ENCODE data around the gene REV3L. TPM values are rescaled to one million over a fixed set of nuclear protein-coding genes. Genes with fewer than 3 reads are reported as not detected.
"Not testable (repeated sequence)": the region's sequence is repeated elsewhere in the genome, so short reads cannot be mapped to it uniquely, and the experiment has no call there.

Gene REV3L
- polyA plus RNA-seq, 1 donor from 2014 or later = 16.5 TPM

DNA sequence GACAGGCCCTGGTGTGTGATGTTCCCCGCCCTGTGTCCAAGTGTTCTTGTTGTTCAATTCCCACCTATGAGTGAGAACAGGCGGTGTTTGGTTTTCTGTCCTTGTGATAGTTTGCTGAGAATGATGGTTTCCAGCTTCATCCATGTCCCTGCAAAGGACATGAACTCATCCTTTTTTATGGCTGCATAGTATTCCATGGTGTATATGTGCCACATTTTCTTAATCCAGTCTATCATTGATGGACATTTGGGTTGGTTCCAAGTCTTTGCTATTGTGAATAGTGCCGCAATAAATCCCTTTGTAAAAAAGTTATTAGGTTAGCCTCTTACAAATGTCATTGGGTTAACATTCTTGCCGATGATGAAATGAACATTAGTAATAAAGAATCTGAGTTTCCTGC is 175.1 kb downstream of the REV3L start:
- not testable (repeated sequence) for H3K4me3 Mint-ChIP-seq, H3K27ac Mint-ChIP-seq, H3K9me3 Mint-ChIP-seq, H3K27me3 Mint-ChIP-seq, H3K4me1 Mint-ChIP-seq
- H3K36me3 Mint-ChIP-seq = peaks cover 18% of the 10 kb centered on the region

DNA sequence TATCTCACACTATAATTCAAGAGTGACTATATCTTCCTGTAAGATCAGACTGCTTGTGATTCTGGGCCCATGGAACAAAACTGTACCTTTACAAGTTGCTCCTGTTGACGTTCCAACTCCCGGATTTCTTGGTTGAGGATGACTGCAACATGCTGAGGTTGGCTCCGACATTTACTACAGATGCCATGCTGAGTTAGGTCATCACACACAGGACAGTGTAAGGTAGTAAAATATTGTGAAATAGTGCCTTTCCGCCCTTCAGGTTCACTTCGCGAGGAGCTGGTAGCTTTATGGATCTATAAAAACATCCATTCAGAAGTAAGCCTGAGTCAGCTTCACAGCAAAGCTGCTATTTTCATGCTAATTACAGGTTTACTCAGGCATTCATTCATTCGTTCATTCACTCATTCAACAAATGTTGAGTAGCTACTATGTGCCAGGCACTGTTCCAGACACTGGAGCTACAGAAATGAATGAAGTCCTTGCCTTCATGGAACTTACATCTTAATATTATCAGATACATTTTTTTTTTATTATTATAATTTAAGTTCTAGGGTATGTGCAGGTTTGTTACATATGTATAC is 175.7 kb downstream of the REV3L start:
- peaks cover 15% of the 10 kb centered on the region for H3K36me3 Mint-ChIP-seq
- no peak overlapping the region for H3K4me3 Mint-ChIP-seq
- peaks cover 5 to 7% (median 5%) of the 10 kb centered on the region in 3 donors for H3K4me1 Mint-ChIP-seq
- H3K27ac Mint-ChIP-seq = no peak overlapping the region
- H3K9me3 Mint-ChIP-seq = peaks cover 0 to 4% (median 2%) of the 10 kb centered on the region in 3 donors
- H3K27me3 Mint-ChIP-seq = no peaks in the 10 kb centered on the region

DNA sequence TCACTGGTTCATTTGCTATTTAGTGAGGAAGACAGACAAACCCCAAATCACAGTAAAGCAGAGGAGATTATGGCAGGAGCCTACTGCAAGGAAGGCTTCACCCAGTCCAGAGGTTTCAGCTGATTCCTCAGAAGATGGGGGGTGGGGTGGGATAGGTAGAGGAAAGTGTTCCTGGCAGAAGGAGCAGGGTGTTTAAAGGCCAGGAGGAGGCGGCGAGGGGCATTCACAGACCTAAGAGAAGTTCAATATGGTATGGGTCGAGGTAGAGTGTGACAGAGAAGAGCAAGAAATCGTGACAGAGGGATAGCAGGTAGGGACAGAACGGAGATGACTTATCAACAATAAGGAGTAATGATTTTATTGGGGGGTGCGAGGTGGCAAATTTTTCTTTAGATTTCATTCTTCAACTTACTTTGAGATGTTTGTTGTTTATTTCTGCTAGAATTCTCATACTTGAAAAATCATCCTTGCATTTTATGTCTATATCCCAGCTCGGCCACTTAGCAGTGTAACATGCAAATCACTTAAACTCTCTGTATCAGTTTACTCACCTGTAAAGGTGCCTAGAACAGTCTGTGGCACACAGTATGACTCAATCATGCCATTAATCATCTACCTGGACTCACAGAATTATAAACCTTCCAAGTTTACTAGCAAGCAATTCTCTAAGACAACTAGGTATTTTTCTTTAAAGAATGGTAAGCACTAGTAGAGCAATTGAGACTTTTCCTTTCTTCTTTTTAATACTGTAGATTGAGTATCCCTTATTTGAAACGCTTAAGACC is 176.7 kb downstream of the REV3L start:
- Mint-ChIP-seq H3K36me3 (peaks cover 15% of the 10 kb centered on the region), H3K9me3 (peaks cover 0 to 5% (median 2%) of the 10 kb centered on the region in 3 donors), H3K27ac (no peak overlapping the region)

DNA sequence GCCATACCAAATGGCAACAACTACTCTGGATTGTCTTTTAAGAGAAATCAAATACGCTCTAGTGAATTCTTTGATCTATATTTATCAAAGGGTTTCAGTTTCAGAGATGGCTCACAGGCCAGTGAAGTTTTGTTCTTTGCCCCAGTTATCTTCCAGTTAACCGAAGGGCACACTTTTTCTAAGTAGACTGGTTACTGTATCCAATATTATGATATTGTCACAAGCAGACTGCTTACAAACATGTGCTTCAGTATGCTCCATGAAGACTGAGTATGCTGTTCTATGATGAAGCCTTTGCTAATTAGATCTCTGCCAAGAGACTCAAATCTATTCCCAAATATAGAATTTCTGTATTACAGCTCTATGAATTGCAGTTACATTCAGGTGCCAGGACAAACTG is 181.1 kb downstream of the REV3L start:
- peak overlapping the region in 2 of 3 donors; percentile 41 to 86 for H3K27ac Mint-ChIP-seq
- H3K4me3 Mint-ChIP-seq = peak overlapping the region in 3 of 4 donors; percentile 63 to 82 (median 66)
- no peaks in the 10 kb centered on the region for H3K27me3 Mint-ChIP-seq
- peaks cover 5% of the 10 kb centered on the region for H3K36me3 Mint-ChIP-seq
- peaks cover 0 to 9% (median 3%) of the 10 kb centered on the region in 3 donors for H3K9me3 Mint-ChIP-seq
- peaks cover 14 to 16% (median 15%) of the 10 kb centered on the region in 3 donors for H3K4me1 Mint-ChIP-seq

More for the DNA sequence above, 176.7 kb downstream of the REV3L start:
- Mint-ChIP-seq H3K4me3 (no peak overlapping the region), H3K27me3 (no peaks in the 10 kb centered on the region), H3K4me1 (peaks cover 11 to 15% (median 14%) of the 10 kb centered on the region in 3 donors)

DNA sequence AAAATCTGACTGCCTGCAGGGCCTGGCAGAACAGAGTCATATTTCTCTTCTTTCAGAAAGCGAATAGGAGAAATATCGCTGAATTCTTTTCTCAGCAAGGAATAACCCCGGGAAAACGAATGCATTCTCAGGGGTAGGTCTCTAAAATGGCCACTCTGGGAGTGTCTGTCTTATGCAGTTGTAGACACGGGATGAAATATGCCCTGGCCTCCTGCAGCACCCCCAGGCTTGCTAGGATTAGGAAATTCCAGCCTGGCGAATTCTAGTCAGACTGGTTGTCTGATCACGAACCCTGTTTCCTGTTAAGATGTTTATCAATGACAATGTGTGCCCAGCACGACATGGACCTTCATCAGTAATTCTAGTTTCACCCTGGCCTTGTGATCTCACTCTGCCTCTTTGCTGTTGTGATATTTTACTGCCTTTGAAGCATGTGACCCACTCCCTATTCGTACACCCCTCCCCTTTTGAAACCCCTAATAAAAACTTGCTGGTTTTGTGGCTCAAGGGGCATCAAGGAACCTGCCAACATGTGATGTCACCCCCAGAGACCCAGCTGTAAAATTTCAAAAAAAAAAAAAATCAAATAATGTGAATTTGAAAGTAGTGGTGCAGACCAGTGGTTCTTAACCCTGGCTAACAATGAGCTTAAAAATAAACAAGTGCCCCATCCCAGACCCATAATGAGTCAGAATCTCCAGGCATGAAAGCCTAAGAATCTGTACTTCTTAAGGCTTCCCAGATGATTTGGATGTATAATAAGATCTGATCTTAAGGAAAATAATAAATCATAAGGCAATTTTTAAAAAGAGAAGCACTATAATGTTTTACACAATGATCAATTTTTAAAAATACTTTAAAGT is 181.8 kb downstream of the REV3L start:
- not testable (repeated sequence) for H3K36me3 Mint-ChIP-seq, H3K9me3 Mint-ChIP-seq, H3K27me3 Mint-ChIP-seq
- Mint-ChIP-seq H3K27ac (peak overlapping the region in 1 of 3 donors; percentile 51), H3K4me3 (peak overlapping the region in 2 of 4 donors; percentile 63 to 82), H3K4me1 (peaks cover 14 to 16% (median 15%) of the 10 kb centered on the region in 3 donors)

DNA sequence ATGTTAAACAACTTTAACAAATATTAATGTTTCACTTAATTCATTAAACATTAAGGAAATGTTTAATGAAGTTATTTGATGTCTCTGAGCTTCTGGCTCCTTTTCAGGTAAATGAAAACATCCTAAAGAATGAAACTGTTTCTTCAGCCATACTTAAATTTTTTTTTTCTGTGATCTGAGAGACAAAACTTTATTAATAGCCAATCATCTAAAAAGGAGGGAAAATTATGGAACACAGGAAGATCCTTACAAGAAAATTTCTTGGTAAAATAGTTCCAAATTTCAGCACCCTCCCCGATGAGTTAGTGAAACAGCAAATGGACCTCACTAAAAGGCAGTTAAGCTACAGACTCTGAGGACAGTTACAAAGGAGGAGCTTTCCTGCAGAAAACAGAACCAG is 185.2 kb downstream of the REV3L start:
- peak overlapping the region in 2 of 3 donors; percentile 46 to 74 for H3K27ac Mint-ChIP-seq

DNA sequence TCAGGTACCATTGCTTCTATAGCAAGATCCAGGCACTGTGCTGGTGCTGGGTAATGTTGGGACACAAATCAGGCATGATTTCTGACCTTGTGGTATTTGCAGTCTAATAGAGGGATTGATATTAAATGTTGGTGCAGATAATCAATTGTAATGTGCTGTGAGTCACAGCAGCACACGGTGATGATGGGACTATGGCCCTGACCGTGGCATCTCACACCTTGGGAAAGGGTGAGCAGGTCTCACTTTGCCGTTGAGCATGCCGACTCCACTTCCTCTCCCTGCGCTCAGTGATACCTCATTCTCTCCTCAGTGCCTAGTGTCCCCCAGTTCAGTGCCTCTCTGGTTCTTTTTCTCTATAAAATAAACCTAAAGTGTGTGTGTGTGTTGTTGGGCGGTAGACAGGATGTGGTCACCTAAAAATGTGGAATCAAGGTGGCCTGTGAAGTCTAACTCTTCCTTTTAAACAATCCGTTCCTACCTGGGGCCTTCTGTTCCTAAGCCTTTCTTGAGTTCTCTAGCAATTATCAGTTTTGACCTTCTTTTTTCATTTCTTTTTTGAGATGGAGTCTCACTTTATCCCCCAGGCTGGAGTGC is 188.5 kb downstream of the REV3L start:
- no peak overlapping the region for H3K4me3 Mint-ChIP-seq
- H3K27me3 Mint-ChIP-seq = no peaks in the 10 kb centered on the region
- peaks cover 7 to 11% (median 10%) of the 10 kb centered on the region in 3 donors for H3K4me1 Mint-ChIP-seq
- H3K9me3 Mint-ChIP-seq = no peaks in the 10 kb centered on the region
- no peaks in the 10 kb centered on the region for H3K36me3 Mint-ChIP-seq
- H3K27ac Mint-ChIP-seq = peak overlapping the region in 2 of 3 donors; percentile 34 to 85

More for the DNA sequence above, 185.2 kb downstream of the REV3L start:
- H3K4me3 Mint-ChIP-seq = no peak overlapping the region
- no peaks in the 10 kb centered on the region for H3K27me3 Mint-ChIP-seq
- H3K9me3 Mint-ChIP-seq = peaks cover 0 to 9% (median 3%) of the 10 kb centered on the region in 3 donors
- peaks cover 13 to 15% (median 13%) of the 10 kb centered on the region in 3 donors for H3K4me1 Mint-ChIP-seq
- H3K36me3 Mint-ChIP-seq = peaks cover 3% of the 10 kb centered on the region

DNA sequence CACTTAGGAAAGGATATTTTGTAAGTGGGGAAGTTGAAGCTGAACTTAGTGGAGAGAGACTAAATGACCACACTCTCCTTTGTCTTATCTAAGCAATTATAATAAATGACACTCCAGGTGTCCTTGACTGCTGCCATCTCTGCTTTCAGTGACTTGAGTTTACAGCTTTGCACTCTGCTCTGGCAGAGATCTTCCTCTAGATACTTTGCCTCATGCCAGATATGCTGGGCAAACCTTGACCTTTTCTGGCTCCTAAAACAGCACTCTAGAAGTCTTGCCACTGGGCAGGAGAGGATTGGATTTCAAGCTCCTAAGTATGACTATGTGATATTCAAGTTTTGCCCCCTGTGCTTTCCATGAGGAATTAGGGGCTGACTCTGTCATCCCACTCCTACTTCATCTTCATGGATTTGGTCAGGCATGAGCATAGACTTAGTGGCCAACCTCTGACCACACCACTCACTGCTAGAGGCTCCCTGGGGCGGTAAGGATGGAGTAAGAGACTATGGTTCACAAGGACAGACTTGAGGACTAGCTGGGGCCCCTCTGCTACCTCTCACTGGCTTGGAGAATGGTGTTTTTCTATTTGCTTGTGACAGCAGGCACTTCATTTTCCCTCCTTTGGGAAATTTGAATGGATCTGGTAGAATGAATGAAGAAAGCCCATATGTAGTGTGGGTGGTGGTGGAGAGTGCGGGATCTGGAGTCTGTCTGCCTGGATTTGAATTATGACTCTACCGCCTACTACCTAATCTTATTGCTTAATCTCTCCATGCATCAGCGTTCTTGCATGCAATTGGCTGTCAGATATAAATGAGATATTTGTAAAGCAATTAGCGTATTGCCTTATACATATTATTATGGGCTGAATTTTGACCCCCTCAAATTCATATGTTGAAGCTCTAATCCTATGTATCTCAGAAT is 191.4 kb downstream of the REV3L start:
- H3K9me3 Mint-ChIP-seq = no peaks in the 10 kb centered on the region
- no peaks in the 10 kb centered on the region for H3K27me3 Mint-ChIP-seq
- peaks cover 3% of the 10 kb centered on the region for H3K36me3 Mint-ChIP-seq
- peak overlapping the region in 2 of 3 donors; percentile 29 to 80 for H3K27ac Mint-ChIP-seq
- H3K4me3 Mint-ChIP-seq = no peak overlapping the region
- H3K4me1 Mint-ChIP-seq = peaks cover 7 to 11% (median 7%) of the 10 kb centered on the region in 3 donors

DNA sequence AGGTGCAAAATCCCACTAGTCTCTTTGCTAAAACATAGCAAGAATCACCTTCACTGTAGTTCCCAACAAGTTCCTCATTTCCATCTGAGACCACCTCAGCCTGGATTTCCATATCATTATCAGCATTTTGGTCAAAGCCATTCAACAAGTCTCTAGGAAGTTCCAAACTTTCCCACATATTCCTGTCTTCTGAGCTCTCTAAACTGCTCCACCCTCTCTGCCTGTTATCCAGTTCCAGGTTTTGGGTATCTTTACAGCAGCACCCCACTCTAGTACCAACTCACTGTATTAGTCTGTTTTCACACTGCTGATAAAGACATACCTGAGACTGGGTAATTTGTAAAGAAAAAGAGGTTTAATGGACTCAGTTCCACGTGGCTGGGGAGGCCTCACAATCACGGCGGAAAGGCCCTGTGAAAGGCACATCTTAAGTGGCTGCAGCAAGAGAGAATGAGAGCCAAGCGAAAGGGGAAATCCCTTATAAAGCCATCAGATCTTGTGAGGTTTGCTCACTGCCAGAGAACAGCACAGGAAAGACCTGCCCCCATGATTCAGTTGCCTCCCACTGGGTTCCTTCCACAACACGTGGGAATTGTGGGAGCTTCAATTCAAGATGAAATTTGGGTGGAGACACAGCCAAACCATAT is 192.2 kb downstream of the REV3L start:
- H3K4me1 Mint-ChIP-seq = peaks cover 7 to 11% (median 7%) of the 10 kb centered on the region in 3 donors
- peak overlapping the region in 1 of 4 donors; percentile 4 for H3K4me3 Mint-ChIP-seq
- H3K9me3 Mint-ChIP-seq, H3K27me3 Mint-ChIP-seq, H3K36me3 Mint-ChIP-seq: not testable (repeated sequence)
- peak overlapping the region in 2 of 3 donors; percentile 29 to 86 for H3K27ac Mint-ChIP-seq

DNA sequence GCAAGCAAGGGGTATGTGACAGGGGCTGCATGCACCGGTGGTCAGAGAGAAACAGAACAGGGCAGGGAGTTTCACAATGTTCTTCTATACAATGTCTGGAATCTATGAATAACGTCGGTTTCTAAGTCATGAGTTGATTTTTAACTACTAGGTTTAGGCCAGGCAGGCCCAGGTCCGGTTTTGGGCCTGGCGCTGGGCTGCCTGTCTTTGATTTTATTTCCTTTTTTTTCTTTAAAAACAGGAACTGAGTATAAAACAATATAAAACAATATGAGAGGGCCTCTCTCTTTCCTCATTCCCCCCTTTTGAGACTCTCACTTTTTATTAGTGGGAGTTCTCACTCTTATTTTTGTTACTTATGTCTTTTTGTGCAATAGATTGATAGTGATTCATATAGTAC is 198.7 kb downstream of the REV3L start:
- Mint-ChIP-seq H3K27ac (peak overlapping the region; percentile 5 to 85 (median 17)), H3K36me3 (peaks cover 26% of the 10 kb centered on the region)

DNA sequence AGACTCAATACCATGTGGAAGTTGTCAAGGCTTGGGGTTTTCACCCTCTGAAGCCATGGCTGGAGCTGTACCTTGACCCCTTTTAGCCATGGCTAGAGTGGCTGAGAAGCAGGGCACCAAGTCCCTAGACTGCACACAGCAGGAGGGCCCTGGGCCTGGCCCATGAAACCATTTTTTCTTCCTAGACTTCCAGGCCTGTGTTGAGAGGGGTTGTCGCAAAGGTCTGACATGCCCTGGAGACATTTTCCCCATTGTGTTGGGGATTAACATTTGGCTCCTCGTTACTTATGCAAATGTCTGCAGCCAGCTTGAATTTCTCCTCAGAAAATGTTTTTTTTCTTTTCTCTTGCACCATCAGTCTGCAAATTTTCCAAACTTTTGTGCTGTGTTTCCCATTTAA is 199.3 kb downstream of the REV3L start:
- peaks cover 9 to 11% (median 9%) of the 10 kb centered on the region in 3 donors for H3K4me1 Mint-ChIP-seq
- no peaks in the 10 kb centered on the region for H3K9me3 Mint-ChIP-seq
- peaks cover 27% of the 10 kb centered on the region for H3K36me3 Mint-ChIP-seq
- peak overlapping the region in 1 of 4 donors; percentile 41 for H3K4me3 Mint-ChIP-seq
- H3K27me3 Mint-ChIP-seq = no peaks in the 10 kb centered on the region
- peak overlapping the region in 2 of 3 donors; percentile 17 to 85 for H3K27ac Mint-ChIP-seq

More for the DNA sequence above, 198.7 kb downstream of the REV3L start:
- not testable (repeated sequence) for H3K9me3 Mint-ChIP-seq, H3K27me3 Mint-ChIP-seq
- H3K4me3 Mint-ChIP-seq = peak overlapping the region in 2 of 4 donors; percentile 2 to 43
- peaks cover 9 to 11% (median 11%) of the 10 kb centered on the region in 3 donors for H3K4me1 Mint-ChIP-seq

DNA sequence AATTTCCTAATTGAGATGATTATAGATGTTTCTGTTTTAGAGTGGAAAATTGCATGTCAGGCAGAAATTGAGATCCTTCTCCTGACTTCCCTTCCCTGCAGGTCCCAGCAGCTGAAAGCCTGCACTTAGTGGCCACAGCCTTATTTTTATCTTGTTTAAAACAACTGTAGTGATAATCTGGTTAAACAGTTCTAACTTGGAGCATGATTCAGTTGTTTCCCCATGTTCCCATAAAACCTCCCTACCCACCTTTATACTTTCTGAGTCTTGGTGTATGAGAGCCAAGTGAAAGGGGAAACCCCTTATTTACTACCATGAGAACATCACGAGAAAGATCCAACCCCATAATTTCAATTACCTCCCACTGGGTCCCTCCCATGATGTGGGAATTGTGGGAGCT is 200.5 kb downstream of the REV3L start:
- H3K4me3 Mint-ChIP-seq = no peak overlapping the region
- no peak overlapping the region for H3K27ac Mint-ChIP-seq
- H3K9me3 Mint-ChIP-seq = peaks cover 0 to 4% (median 0%) of the 10 kb centered on the region in 3 donors
- peaks cover 9 to 11% (median 9%) of the 10 kb centered on the region in 3 donors for H3K4me1 Mint-ChIP-seq
- no peaks in the 10 kb centered on the region for H3K27me3 Mint-ChIP-seq
- H3K36me3 Mint-ChIP-seq = peaks cover 33% of the 10 kb centered on the region

DNA sequence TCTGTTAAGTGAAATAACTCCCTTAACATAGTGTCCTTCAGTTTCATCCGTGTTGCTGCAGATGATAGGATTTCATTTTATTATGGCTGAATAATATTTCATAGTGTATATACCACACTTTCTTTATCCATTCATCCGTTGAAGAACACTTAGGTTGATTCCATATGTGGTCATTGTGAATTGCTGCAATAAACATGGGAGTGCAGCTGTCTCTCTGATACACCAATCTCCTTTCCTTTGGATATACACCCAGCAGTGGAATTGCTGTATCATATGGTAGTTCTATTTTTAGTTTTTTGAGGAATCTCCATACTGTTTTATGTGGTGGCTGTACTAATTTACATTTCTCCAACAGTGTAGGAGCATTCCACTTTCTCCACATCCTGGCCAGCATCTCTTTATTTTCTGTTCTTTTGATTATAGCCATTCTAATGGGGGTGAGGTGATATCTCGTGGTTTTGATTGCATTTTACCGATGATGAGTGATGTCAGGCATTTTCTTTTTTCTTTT is 202.5 kb downstream of the REV3L start:
- Mint-ChIP-seq H3K27me3 (no peaks in the 10 kb centered on the region), H3K9me3 (peaks cover 4 to 6% (median 5%) of the 10 kb centered on the region in 3 donors), H3K36me3 (peaks cover 38% of the 10 kb centered on the region), H3K4me1 (peaks cover 9 to 11% (median 9%) of the 10 kb centered on the region in 3 donors), H3K4me3 (peak overlapping the region in 1 of 4 donors; percentile 10), H3K27ac (no peak overlapping the region)
